ENCODE measurements around the gene CTAG1B. TPM values are rescaled to one million over a fixed set of nuclear protein-coding genes. Genes with fewer than 3 reads are reported as not detected.

CTAG1B gene
- total and polyA plus RNA-seq, 2 donors (not counting 1 experiment from before 2014, with no cell fraction given): 0.09 TPM; not detected in 1

- ChIA-PET POLR2A (no interaction called here), CTCF (no interaction called here)
- H3K9me3 Mint-ChIP-seq (ENCODE audit: insufficient read depth): no peaks in the 10 kb centered on the region
- no peaks in the 10 kb centered on the region for H3K9me3 ChIP-seq (ENCODE audit: control extremely low read depth in 1 of 3, control insufficient read depth in 2 of 3, insufficient read depth in 1 of 3, low read length in 2 of 3)
- DNase-seq (no peak), ATAC-seq (ENCODE audit: low read depth) (no peak)
- no peaks in the 10 kb centered on the region for H3K79me2 ChIP-seq (ENCODE audit: control insufficient read depth, insufficient read depth, low read length)
- H3K27me3 Mint-ChIP-seq: no peaks in the 10 kb centered on the region
- no peak overlapping the region for H3K27ac ChIP-seq (ENCODE audit: low read length in 2 of 2)
- H3K27me3 ChIP-seq (replicated peaks in 1 of 4; ENCODE audit: control extremely low read depth in 1 of 4, control insufficient read depth in 3 of 4, insufficient read depth in 4 of 4, low read length in 3 of 4): no peaks in the 10 kb centered on the region
- H3K4me3 ChIP-seq (ENCODE audit: control extremely low read depth in 1 of 5, extremely low read depth in 1 of 5, insufficient read depth in 1 of 5, low read depth in 2 of 5, low read length in 4 of 5): no peak overlapping the region
- no peak for TF ChIP-seq EZH2 (IDR thresholded peaks at IDR 0.05; ENCODE audit: borderline replicate concordance, insufficient read depth, low read depth, low read length, poor library complexity, severe bottlenecking)
- H3K27ac Mint-ChIP-seq: no peak overlapping the region
- H3K9ac ChIP-seq (ENCODE audit: low read length): no peak overlapping the region
- H4K20me1 ChIP-seq (ENCODE audit: control insufficient read depth, insufficient read depth, low read length, poor library complexity, severe bottlenecking): no peaks in the 10 kb centered on the region
- intact Hi-C loops (cut with micrococcal nuclease): no loop called here
- no peaks in the 10 kb centered on the region for H3K4me1 Mint-ChIP-seq
- H3K4me3 Mint-ChIP-seq: no peak overlapping the region
- no peaks in the 10 kb centered on the region for H3K4me1 ChIP-seq (ENCODE audit: control insufficient read depth in 2 of 2, insufficient read depth in 2 of 2, low read length in 2 of 2)
- H2AFZ ChIP-seq (ENCODE audit: insufficient read depth, low read depth, low read length, poor library complexity, severe bottlenecking): no peak overlapping the region
- no peaks in the 10 kb centered on the region for H3K36me3 ChIP-seq (replicated peaks in 1 of 2; ENCODE audit: control extremely low read depth in 1 of 2, control insufficient read depth in 1 of 2, extremely low read depth in 1 of 2, insufficient read depth in 2 of 2, low read length in 1 of 2)
- H3K4me2 ChIP-seq (replicated peaks; ENCODE audit: low read depth, low read length, poor library complexity, severe bottlenecking): no peak overlapping the region
- 97% methylated on average over 5 of the region's 18 CpGs for WGBS (ENCODE audit: insufficient coverage)
These were observed 16.2 kb downstream of the CTAG1B start for GRCh38 chrX:154602766-154603437.

GRCh38 chrX:154602226-154602625 lies 16.9 kb downstream of the CTAG1B start:
- Mint-ChIP-seq H3K9me3 (ENCODE audit: insufficient read depth) (no peaks in the 10 kb centered on the region), H3K27ac (no peak overlapping the region), H3K27me3 (no peaks in the 10 kb centered on the region), H3K4me3 (no peak overlapping the region), H3K4me1 (no peaks in the 10 kb centered on the region)
- WGBS (ENCODE audit: insufficient coverage): 100% methylated on average over 2 of the region's 13 CpGs
- no peak for DNase-seq
- Histone ChIP-seq H3K4me2 (replicated peaks; ENCODE audit: low read depth, low read length, poor library complexity, severe bottlenecking) (no peak overlapping the region), H3K4me3 (ENCODE audit: control extremely low read depth in 1 of 5, extremely low read depth in 1 of 5, insufficient read depth in 1 of 5, low read depth in 2 of 5, low read length in 4 of 5) (no peak overlapping the region), H3K27ac (ENCODE audit: low read length in 2 of 2) (no peak overlapping the region), H2AFZ (ENCODE audit: insufficient read depth, low read depth, low read length, poor library complexity, severe bottlenecking) (no peak overlapping the region), H3K9me3 (ENCODE audit: control extremely low read depth in 1 of 3, control insufficient read depth in 2 of 3, insufficient read depth in 1 of 3, low read length in 2 of 3) (peaks cover 0 to 2% (median 0%) of the 10 kb centered on the region in 3 donors), H4K20me1 (ENCODE audit: control insufficient read depth, insufficient read depth, low read length, poor library complexity, severe bottlenecking) (no peaks in the 10 kb centered on the region), H3K27me3 (replicated peaks in 1 of 4; ENCODE audit: control extremely low read depth in 1 of 4, control insufficient read depth in 3 of 4, insufficient read depth in 4 of 4, low read length in 3 of 4) (no peaks in the 10 kb centered on the region), H3K4me1 (ENCODE audit: control insufficient read depth in 2 of 2, insufficient read depth in 2 of 2, low read length in 2 of 2) (no peaks in the 10 kb centered on the region), H3K79me2 (ENCODE audit: control insufficient read depth, insufficient read depth, low read length) (no peaks in the 10 kb centered on the region), H3K36me3 (replicated peaks in 1 of 2; ENCODE audit: control extremely low read depth in 1 of 2, control insufficient read depth in 1 of 2, extremely low read depth in 1 of 2, insufficient read depth in 2 of 2, low read length in 1 of 2) (no peaks in the 10 kb centered on the region), H3K9ac (ENCODE audit: low read length) (no peak overlapping the region)
- no peak for TF ChIP-seq EZH2 (IDR thresholded peaks at IDR 0.05; ENCODE audit: borderline replicate concordance, insufficient read depth, low read depth, low read length, poor library complexity, severe bottlenecking)
- no peak for TF ChIP-seq CTCF (IDR thresholded peaks at IDR 0.05)
- ATAC-seq (ENCODE audit: low read depth): no peak
- ChIA-PET CTCF (no interaction called here), POLR2A (no interaction called here)
- intact Hi-C loops (cut with micrococcal nuclease): no loop called here

Data from B cell (primary cell).